ENCODE measurements around the gene LMOD3.

The LMOD3 gene

GRCh38 chr3:69122403-69122802, at the start of gene LMOD3:
Gene LMOD3, minus strand, starts transcription at chr3:69122595. Its CDS starts 209 bp downstream, at chr3:69122386.
- no peak for FAIRE-seq

GRCh38 chr3:69172058-69172457, 49.7 kb upstream of the LMOD3 start:
- FAIRE-seq = no peak

- FAIRE-seq = no peak
Observed at GRCh38 chr3:69166446-69166845, 44.1 kb upstream of the LMOD3 start.

- no peak for FAIRE-seq
Observed at GRCh38 chr3:69165744-69166143, 43.3 kb upstream of the LMOD3 start.

DNA sequence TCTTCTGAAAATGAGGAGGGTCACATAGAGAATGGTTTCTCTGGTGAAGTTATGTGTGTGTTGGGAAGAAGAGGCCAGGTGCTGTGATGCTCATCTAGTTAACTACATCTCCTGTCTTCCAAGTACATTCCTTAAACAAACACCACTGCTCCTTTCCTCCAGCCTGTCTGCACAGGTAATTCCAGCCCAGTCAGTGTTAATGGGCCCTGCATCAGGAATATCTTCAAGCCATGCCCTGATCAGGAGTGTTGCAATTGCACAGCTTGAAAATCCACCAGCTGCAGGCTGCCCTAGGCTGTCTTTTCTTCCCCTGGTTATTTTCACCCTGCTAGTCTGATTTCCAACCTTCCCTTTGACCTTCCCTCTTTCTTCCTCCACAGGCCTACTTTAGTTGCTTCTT, 41.9 kb upstream of the LMOD3 start:
- FAIRE-seq = no peak

- FAIRE-seq = no peak
Observed at GRCh38 chr3:69162308-69162980, 40.0 kb upstream of the LMOD3 start.

GRCh38 chr3:69161587-69162307, 39.4 kb upstream of the LMOD3 start:
- FAIRE-seq = peak; percentile 98

- no peak for FAIRE-seq
Observed at GRCh38 chr3:69160525-69160924, 38.1 kb upstream of the LMOD3 start.

DNA sequence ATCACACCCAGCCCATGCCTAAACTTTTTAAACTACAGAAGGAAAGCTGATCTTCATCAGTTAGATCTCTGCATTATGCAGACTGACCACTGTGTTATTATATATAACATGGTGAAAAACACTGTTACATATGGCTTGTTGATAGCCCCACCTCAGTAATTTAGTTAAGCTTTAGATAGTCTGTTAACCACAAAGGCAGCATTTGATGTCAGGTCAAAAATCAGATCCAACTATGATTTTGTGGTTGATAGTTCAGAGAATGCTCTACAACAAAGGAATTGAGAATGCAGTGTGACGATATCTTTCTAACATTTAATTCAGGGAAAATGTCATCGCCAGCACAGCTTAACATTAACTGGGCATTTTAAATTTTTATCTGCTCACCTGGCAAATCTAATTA, 37.7 kb upstream of the LMOD3 start:
- no peak for FAIRE-seq

GRCh38 chr3:69149586-69149985, 27.2 kb upstream of the LMOD3 start:
- FAIRE-seq = no peak

GRCh38 chr3:69145688-69146087, 23.3 kb upstream of the LMOD3 start:
- no peak for FAIRE-seq

- no peak for FAIRE-seq
Observed at GRCh38 chr3:69144631-69145245, 22.3 kb upstream of the LMOD3 start.

GRCh38 chr3:69143612-69144011, 21.2 kb upstream of the LMOD3 start:
- FAIRE-seq = no peak

DNA sequence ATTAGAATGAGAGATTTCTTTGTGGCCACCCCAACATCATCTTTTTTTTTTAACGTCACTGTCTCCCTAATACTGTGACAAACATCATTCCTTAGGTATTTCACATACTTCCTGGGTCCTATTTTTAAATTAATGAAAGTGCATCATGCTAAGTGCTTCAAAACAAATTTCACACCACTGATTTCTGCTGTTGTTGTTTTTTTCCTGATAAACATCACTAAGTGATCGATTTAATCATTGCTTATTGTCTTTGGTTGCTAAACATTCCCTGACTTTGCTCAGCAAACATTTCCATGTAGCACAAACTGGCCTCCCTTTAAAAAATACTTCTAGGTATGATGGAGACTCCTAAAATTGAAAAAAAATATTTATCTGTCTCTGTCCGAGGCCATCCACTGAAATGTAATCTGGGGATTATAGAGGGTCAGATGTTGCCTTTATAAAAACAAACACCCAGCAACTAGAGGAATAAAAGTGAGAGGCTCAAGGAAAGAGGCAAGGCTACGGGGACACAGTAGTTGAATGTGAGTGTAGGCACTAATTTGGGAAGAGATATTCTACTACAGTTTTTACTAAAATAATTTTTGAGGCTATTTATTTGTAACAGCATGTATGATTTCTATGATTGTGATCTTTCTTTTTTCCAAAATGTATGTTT, 20.5 kb upstream of the LMOD3 start:
- no peak for FAIRE-seq

GRCh38 chr3:69142090-69142489, 19.7 kb upstream of the LMOD3 start:
- FAIRE-seq = no peak

GRCh38 chr3:69141313-69141712, 18.9 kb upstream of the LMOD3 start:
- no peak for FAIRE-seq

GRCh38 chr3:69137412-69137811, 15.0 kb upstream of the LMOD3 start:
- no peak for FAIRE-seq

DNA sequence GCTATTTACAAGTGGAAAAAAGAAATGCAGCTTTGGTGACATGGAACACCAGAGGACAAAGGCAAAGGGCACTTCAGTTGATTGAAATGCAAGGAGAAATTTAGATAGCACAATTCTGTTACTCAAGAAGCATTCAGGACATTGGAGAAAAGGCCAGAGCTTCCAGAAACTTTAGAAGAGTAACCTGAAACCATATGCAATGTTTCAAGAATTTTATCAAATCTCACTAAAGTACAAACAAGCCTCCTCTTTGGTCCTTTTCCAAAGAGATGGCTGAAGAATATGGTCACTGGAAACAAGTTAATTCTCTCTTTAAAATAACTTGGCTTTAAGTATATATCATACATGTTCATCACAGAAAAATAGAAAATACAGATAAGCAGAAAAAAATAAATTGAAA, 14.6 kb upstream of the LMOD3 start:
- no peak for FAIRE-seq

DNA sequence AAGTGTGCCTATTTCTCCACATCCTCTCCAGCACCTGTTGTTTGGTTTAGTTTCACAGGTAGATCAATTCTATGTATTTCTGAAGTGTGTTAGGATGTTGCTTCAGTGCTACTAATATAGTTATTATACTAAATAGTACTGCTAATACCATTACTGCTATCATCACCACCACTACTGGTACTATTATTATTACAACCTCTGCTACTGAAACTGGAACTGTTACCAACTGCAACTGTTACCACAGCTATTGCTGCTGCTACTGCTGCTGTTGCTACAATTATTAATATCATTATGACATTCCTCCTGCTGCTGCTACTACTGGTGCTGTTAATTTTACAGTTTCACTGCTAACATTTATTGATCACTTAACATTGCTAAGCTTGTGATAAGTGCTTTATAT, 8.3 kb upstream of the LMOD3 start:
- FAIRE-seq = no peak

- FAIRE-seq = no peak
Observed at GRCh38 chr3:69129531-69129930, 7.1 kb upstream of the LMOD3 start.

- no peak for FAIRE-seq
Observed at GRCh38 chr3:69128509-69128908, 6.1 kb upstream of the LMOD3 start.

DNA sequence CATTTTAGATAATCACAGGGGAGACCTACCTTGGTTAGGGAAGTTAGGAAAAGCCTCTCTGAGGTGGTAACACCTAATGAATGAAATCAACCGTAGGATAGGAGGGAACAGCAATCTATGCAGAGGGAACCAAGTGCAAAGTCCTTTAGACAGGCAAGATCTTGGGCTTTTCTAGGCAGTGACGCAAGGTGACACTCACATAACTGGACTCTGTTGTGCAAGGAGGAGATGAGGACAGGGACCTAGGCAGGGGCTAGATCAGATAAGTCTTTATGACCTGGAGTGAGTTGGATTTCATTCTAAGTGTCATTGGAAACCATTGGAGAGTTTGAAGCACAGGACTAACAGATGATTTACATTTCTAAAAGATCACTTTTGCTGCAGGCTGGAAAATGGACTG, 4.6 kb upstream of the LMOD3 start:
- FAIRE-seq = no peak

DNA sequence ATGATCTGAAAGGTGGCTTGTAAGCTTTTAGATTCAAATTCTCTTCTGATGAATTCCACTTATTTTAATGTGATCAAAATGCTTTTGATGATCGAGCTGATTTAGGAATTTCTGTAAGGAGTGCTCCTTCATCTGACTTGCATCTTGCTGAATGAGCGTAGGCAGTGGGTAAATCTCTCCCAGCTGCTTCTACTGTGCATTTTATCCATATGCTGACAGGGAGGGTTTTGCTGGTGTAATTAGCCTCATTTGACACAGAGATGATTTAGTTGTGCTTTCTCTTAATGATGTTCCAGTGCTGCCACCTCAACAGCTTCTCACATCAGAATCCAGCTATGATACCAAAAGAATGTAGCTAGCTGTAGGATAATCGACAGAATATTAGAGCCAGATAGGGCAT, 3.8 kb upstream of the LMOD3 start:
- no peak for FAIRE-seq

- no peak for FAIRE-seq
Observed at GRCh38 chr3:69121950-69122349, 445 bp downstream of the LMOD3 start.

Measured in G401.6 (cell line).